ENCODE results near the gene TUBB3. TPM values are rescaled to one million over a fixed set of nuclear protein-coding genes. Genes with fewer than 3 reads are reported as not detected.

Gene TUBB3
- total RNA-seq, 1 experiment from 2014 or later: 173 TPM

DNA sequence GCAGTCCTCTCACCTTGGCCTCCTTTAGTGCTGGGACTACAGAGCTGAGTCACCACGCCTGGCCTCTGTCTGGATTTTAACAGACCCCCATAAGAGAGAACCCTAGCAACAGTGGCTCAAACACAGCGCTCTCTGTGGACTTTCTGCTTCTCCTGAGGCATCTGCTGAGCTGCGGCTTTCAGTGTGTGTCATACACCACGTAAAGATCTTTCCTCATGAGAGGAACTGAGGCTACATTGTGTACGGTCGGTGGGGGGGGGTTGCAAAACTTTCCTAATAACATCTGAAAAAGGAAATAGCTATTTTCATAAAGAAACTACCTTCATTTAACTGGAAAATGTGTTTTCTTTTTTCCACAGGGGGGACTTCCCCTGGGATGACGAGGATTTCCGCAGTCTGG, 58.3 kb downstream of the TUBB3 start:
- intact Hi-C loops (cut with micrococcal nuclease): no loop called here
- H2AFZ ChIP-seq (ENCODE audit: low read depth, low read length, poor library complexity, severe bottlenecking): no peak overlapping the region
- DNase-seq (ENCODE audit: low read depth, low spot score): no peak
- TF ChIP-seq YY1 (IDR thresholded peaks at IDR 0.05; ENCODE audit: extremely low read depth, insufficient replicate concordance, low read depth, low read length) (no peak), RAD21 (IDR thresholded peaks at IDR 0.05; ENCODE audit: low read depth) (no peak), EGR1 (IDR thresholded peaks at IDR 0.05; ENCODE audit: low read depth) (no peak), FOSL1 (IDR thresholded peaks at IDR 0.05; ENCODE audit: low read depth) (no peak), POLR2A (IDR thresholded peaks at IDR 0.05; ENCODE audit: borderline replicate concordance, extremely low read depth, insufficient read depth, insufficient read length) (no peak)
- no peak overlapping the region for H3K4me2 ChIP-seq (ENCODE audit: low read length)
- peaks cover 68 to 80% of the 10 kb centered on the region in 2 experiments for H3K36me3 ChIP-seq (ENCODE audit: control insufficient read depth in 1 of 2, insufficient read depth in 2 of 2, low read length in 2 of 2)
- peaks cover 44% of the 10 kb centered on the region for H3K79me2 ChIP-seq (ENCODE audit: insufficient read depth, low read length)
- no peaks in the 10 kb centered on the region for H3K9me3 ChIP-seq (ENCODE audit: control insufficient read depth in 1 of 2, insufficient read depth in 1 of 2, low read depth in 1 of 2, low read length in 2 of 2)
- POLR2A ChIA-PET: no interaction called here
- H3K27me3 ChIP-seq (ENCODE audit: insufficient read depth, low read length): no peaks in the 10 kb centered on the region
- no peak overlapping the region for H3K27ac ChIP-seq (ENCODE audit: low read depth, low read length)
- no peak overlapping the region for H3K9ac ChIP-seq (ENCODE audit: low read length)
- BruUV-seq (replicated peaks): no TSS peak
- no peaks in the 10 kb centered on the region for H3K4me1 ChIP-seq (ENCODE audit: control insufficient read depth in 1 of 2, insufficient read depth in 2 of 2, low read length in 2 of 2)
- CTCF ChIA-PET: no interaction called here
- no peaks in the 10 kb centered on the region for H3K9me2 ChIP-seq (ENCODE audit: insufficient read depth)
- H4K20me1 ChIP-seq (ENCODE audit: insufficient read depth): peaks cover 3% of the 10 kb centered on the region; the same call in 1 of the 2 replicates
- RAD21 ChIA-PET (ENCODE audit: low non-redundant PET in 1 of 2, low total read pairs in 2 of 2, uncharacterized antibody in 2 of 2, unreplicated experiment in 2 of 2): no interaction called here
- no peak for ATAC-seq
- H3K4me3 ChIP-seq (replicated peaks in 1 of 2; ENCODE audit: low read depth in 1 of 2, low read length in 2 of 2): no peak overlapping the region

DNA sequence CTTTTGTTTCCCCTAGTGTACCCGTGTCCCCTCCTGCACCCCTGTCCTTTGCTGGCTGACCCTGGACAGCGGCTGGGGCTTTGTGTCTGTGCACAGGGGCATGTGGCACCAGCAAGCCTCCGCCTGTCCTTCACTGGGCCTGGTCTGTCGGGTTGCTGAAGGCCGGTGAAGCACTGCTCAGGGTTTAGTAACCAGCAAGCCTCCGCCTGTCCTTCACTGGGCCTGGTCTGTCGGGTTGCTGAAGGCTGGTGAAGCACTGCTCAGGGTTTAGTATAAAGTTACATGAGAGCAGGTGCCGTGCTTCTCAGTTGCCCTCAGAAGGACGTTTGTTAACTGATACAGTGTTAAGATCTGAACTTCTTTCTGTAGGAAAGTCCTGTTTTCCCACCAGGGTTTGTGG, 59.2 kb downstream of the TUBB3 start:
- H2AFZ ChIP-seq (ENCODE audit: low read depth, low read length, poor library complexity, severe bottlenecking): no peak overlapping the region
- POLR2A ChIA-PET: no interaction called here

More for the DNA sequence above, 59.2 kb downstream of the TUBB3 start:
- Histone ChIP-seq H3K4me3 (replicated peaks in 1 of 2; ENCODE audit: low read depth in 1 of 2, low read length in 2 of 2) (no peak overlapping the region), H4K20me1 (ENCODE audit: insufficient read depth) (peaks cover 2% of the 10 kb centered on the region; the same call in 1 of the 2 replicates), H3K9me3 (ENCODE audit: control insufficient read depth in 1 of 2, insufficient read depth in 1 of 2, low read depth in 1 of 2, low read length in 2 of 2) (no peaks in the 10 kb centered on the region), H3K27ac (ENCODE audit: low read depth, low read length) (no peak overlapping the region), H3K4me1 (ENCODE audit: control insufficient read depth in 1 of 2, insufficient read depth in 2 of 2, low read length in 2 of 2) (no peaks in the 10 kb centered on the region), H3K27me3 (ENCODE audit: insufficient read depth, low read length) (no peaks in the 10 kb centered on the region), H3K36me3 (ENCODE audit: control insufficient read depth in 1 of 2, insufficient read depth in 2 of 2, low read length in 2 of 2) (peaks cover 73 to 85% of the 10 kb centered on the region in 2 experiments), H3K9me2 (ENCODE audit: insufficient read depth) (no peaks in the 10 kb centered on the region), H3K9ac (ENCODE audit: low read length) (no peak overlapping the region), H3K79me2 (ENCODE audit: insufficient read depth, low read length) (peaks cover 41% of the 10 kb centered on the region), H3K4me2 (ENCODE audit: low read length) (no peak overlapping the region)
- intact Hi-C loops (cut with micrococcal nuclease): no loop called here
- RAD21 ChIA-PET (ENCODE audit: low non-redundant PET in 1 of 2, low total read pairs in 2 of 2, uncharacterized antibody in 2 of 2, unreplicated experiment in 2 of 2): no interaction called here
- ATAC-seq (no peak), DNase-seq (ENCODE audit: low read depth, low spot score) (no peak)
- TF ChIP-seq ZNF274 (IDR thresholded peaks at IDR 0.05; ENCODE audit: low read depth, low read length): no peak
- TF ChIP-seq YY1 (IDR thresholded peaks at IDR 0.05; ENCODE audit: extremely low read depth, insufficient replicate concordance, low read depth, low read length): no peak
- TF ChIP-seq, protein P1, sequence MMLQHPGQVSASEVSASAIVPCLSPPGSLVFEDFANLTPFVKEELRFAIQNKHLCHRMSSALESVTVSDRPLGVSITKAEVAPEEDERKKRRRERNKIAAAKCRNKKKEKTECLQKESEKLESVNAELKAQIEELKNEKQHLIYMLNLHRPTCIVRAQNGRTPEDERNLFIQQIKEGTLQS (IDR thresholded peaks at IDR 0.05): no peak
- TF ChIP-seq EGR1 (IDR thresholded peaks at IDR 0.05; ENCODE audit: low read depth): no peak
- TF ChIP-seq, protein P2, sequence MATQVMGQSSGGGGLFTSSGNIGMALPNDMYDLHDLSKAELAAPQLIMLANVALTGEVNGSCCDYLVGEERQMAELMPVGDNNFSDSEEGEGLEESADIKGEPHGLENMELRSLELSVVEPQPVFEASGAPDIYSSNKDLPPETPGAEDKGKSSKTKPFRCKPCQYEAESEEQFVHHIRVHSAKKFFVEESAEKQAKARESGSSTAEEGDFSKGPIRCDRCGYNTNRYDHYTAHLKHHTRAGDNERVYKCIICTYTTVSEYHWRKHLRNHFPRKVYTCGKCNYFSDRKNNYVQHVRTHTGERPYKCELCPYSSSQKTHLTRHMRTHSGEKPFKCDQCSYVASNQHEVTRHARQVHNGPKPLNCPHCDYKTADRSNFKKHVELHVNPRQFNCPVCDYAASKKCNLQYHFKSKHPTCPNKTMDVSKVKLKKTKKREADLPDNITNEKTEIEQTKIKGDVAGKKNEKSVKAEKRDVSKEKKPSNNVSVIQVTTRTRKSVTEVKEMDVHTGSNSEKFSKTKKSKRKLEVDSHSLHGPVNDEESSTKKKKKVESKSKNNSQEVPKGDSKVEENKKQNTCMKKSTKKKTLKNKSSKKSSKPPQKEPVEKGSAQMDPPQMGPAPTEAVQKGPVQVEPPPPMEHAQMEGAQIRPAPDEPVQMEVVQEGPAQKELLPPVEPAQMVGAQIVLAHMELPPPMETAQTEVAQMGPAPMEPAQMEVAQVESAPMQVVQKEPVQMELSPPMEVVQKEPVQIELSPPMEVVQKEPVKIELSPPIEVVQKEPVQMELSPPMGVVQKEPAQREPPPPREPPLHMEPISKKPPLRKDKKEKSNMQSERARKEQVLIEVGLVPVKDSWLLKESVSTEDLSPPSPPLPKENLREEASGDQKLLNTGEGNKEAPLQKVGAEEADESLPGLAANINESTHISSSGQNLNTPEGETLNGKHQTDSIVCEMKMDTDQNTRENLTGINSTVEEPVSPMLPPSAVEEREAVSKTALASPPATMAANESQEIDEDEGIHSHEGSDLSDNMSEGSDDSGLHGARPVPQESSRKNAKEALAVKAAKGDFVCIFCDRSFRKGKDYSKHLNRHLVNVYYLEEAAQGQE (IDR thresholded peaks at IDR 0.05; ENCODE audit: low read depth): no peak
- no peak for TF ChIP-seq SRF (IDR thresholded peaks at IDR 0.05; ENCODE audit: low read depth)
- no peak for TF ChIP-seq TCF7L2 (IDR thresholded peaks at IDR 0.05; ENCODE audit: borderline replicate concordance, extremely low read depth, insufficient read depth, insufficient read length)
- TF ChIP-seq SP1 (IDR thresholded peaks at IDR 0.05; ENCODE audit: low read depth): no peak
- no peak for TF ChIP-seq JUND (IDR thresholded peaks at IDR 0.05)
- TF ChIP-seq POLR2A (IDR thresholded peaks at IDR 0.05; ENCODE audit: borderline replicate concordance, extremely low read depth, insufficient read depth, insufficient read length): no peak
- TF ChIP-seq EZH2phosphoT487 (IDR thresholded peaks at IDR 0.05; ENCODE audit: borderline replicate concordance): no peak
- CTCF ChIA-PET: no interaction called here
- BruUV-seq (replicated peaks): no TSS peak

Measured in HCT116 (cell line).